Measurements from ENCODE around the gene GALR1. TPM values are rescaled to one million over a fixed set of nuclear protein-coding genes. Genes with fewer than 3 reads are reported as not detected.

Gene GALR1, protein sequence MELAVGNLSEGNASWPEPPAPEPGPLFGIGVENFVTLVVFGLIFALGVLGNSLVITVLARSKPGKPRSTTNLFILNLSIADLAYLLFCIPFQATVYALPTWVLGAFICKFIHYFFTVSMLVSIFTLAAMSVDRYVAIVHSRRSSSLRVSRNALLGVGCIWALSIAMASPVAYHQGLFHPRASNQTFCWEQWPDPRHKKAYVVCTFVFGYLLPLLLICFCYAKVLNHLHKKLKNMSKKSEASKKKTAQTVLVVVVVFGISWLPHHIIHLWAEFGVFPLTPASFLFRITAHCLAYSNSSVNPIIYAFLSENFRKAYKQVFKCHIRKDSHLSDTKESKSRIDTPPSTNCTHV
- not detected in 2 replicates for total RNA-seq
- long read RNA-seq, result 0 reads

GRCh38 chr18:77249569-77250500 lies at the start of gene GALR1:
GALR1 (plus strand) TSS chr18:77249848; CDS start chr18:77250549, 701 bp downstream.
- Mint-ChIP-seq H3K9me3 (ENCODE audit: unreplicated experiment) (peaks cover 15% of the 10 kb centered on the region), H3K36me3 (ENCODE audit: unreplicated experiment) (peaks cover 2% of the 10 kb centered on the region), H3K4me3 (ENCODE audit: unreplicated experiment) (peak within 1 kb of the TSS; percentile 74), H3K4me1 (ENCODE audit: unreplicated experiment) (peaks cover 11% of the 10 kb centered on the region), H3K27ac (ENCODE audit: unreplicated experiment) (no peak within 1 kb of the TSS), H3K27me3 (ENCODE audit: unreplicated experiment) (peaks cover 75% of the 10 kb centered on the region)
- TF ChIP-seq CTCF (IDR thresholded peaks at IDR 0.05), result no peak
- no peak for DNase-seq (ENCODE audit: extremely low spot score, unreplicated experiment)

- Mint-ChIP-seq H3K27me3 (ENCODE audit: unreplicated experiment) (peaks cover 32% of the 10 kb centered on the region), H3K36me3 (ENCODE audit: unreplicated experiment) (no peaks in the 10 kb centered on the region), H3K9me3 (ENCODE audit: unreplicated experiment) (no peaks in the 10 kb centered on the region), H3K4me3 (ENCODE audit: unreplicated experiment) (no peak overlapping the region), H3K4me1 (ENCODE audit: unreplicated experiment) (peaks cover under 1% of the 10 kb centered on the region), H3K27ac (ENCODE audit: unreplicated experiment) (no peak overlapping the region)
- no peak for DNase-seq (ENCODE audit: extremely low spot score, unreplicated experiment)
- TF ChIP-seq CTCF (IDR thresholded peaks at IDR 0.05), result no peak
These were observed 48.1 kb upstream of the GALR1 start for GRCh38 chr18:77201506-77201905.

DNA sequence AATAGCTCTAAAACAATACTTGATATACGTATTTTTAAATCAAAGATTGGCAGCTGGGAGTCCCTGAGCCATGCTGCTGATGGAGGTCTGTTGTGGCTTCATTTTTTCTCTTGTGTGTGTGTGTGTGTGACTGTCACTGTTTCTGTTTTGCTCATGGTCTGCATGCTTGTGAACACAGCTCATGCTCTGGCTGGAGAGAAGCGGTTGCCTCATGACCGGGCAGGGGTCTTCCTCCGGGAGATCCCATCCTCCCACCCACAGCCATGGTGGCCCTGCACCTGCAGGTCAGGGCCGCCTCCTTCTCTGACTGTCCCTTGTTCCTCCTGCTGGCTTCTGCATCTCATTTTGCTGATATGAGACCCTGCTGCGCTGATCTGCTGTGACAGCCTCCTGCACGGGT lies 47.3 kb upstream of the GALR1 start:
- Mint-ChIP-seq H3K27me3 (ENCODE audit: unreplicated experiment) (peaks cover 29% of the 10 kb centered on the region), H3K36me3 (ENCODE audit: unreplicated experiment) (no peaks in the 10 kb centered on the region), H3K4me1 (ENCODE audit: unreplicated experiment) (peaks cover 9% of the 10 kb centered on the region), H3K4me3 (ENCODE audit: unreplicated experiment) (no peak overlapping the region), H3K9me3 (ENCODE audit: unreplicated experiment) (no peaks in the 10 kb centered on the region), H3K27ac (ENCODE audit: unreplicated experiment) (no peak overlapping the region)
- no peak for DNase-seq (ENCODE audit: extremely low spot score, unreplicated experiment)
- no peak for TF ChIP-seq CTCF (IDR thresholded peaks at IDR 0.05)

GRCh38 chr18:77203071-77203470 lies 46.6 kb upstream of the GALR1 start:
- Mint-ChIP-seq H3K27me3 (ENCODE audit: unreplicated experiment) (peaks cover 23% of the 10 kb centered on the region), H3K9me3 (ENCODE audit: unreplicated experiment) (no peaks in the 10 kb centered on the region)
- DNase-seq (ENCODE audit: extremely low spot score, unreplicated experiment), result no peak

More at GRCh38 chr18:77203071-77203470, 46.6 kb upstream of the GALR1 start:
- Mint-ChIP-seq H3K4me3 (ENCODE audit: unreplicated experiment) (no peak overlapping the region), H3K27ac (ENCODE audit: unreplicated experiment) (no peak overlapping the region), H3K36me3 (ENCODE audit: unreplicated experiment) (no peaks in the 10 kb centered on the region), H3K4me1 (ENCODE audit: unreplicated experiment) (peaks cover 17% of the 10 kb centered on the region)
- no peak for TF ChIP-seq CTCF (IDR thresholded peaks at IDR 0.05)

Data from osteocyte (in vitro differentiated cells).